HepG2 (cell line): Measurements from ENCODE around the gene SGF29. TPM values are rescaled to one million over a fixed set of nuclear protein-coding genes. Genes with fewer than 3 reads are reported as not detected.

Experiments used
- AKAP8 ChIP-seq: sonication (generic); formaldehyde crosslinking; IDR thresholded peaks from 2 replicates; pipeline ENCODE4 v1.5.1; 2020; ENCODE audit warnings: mild to moderate bottlenecking, missing genetic modification reagents
- CHCHD3 ChIP-seq: sonication (generic); formaldehyde crosslinking; IDR thresholded peaks from 2 replicates; pipeline ENCODE4 v1.8.0; 2022; ENCODE audit warnings: mild to moderate bottlenecking, missing genetic modification reagents, moderate library complexity
- EP300 ChIP-seq, 3 experiments: sonication (generic) in 1 of 3; formaldehyde crosslinking in 1 of 3; IDR thresholded peaks; 2 replicates each; pipeline versions ENCODE4 v1.5.1 to v1.6.1; 2011 to 2020; ENCODE audit warnings: low read depth in 2 of 3, low read length in 2 of 3, borderline replicate concordance in 1 of 3, improper control_type of control experiment in 1 of 3, mild to moderate bottlenecking in 1 of 3, missing genetic modification reagents in 1 of 3, moderate library complexity in 1 of 3
- GATAD1 ChIP-seq: IDR thresholded peaks from 2 replicates; pipeline ENCODE4 v1.6.1; 2016; ENCODE audit warnings: missing genetic modification reagents, missing compliant biosample characterization
- HCFC1 ChIP-seq: fragments of 150-350 bp; IDR thresholded peaks from 2 replicates; pipeline ENCODE4 v1.6.1; 2014; ENCODE audit warnings: low read depth, low read length
- HNRNPUL1 ChIP-seq: fragments of 200-400 bp; formaldehyde crosslinking; IDR thresholded peaks from 2 replicates; pipeline ENCODE4 v1.6.1; 2017; ENCODE audit warnings: low read depth, mild to moderate bottlenecking, low read length, moderate library complexity
- KDM4B ChIP-seq: sonication (generic); formaldehyde crosslinking; IDR thresholded peaks from 2 replicates; pipeline ENCODE4 v1.4.0; 2020; ENCODE audit warnings: missing genetic modification reagents
- KDM6A ChIP-seq: IDR thresholded peaks from 2 replicates; pipeline ENCODE4 v1.6.1; 2016; ENCODE audit warnings: low read depth
- KLF11 ChIP-seq: IDR thresholded peaks from 2 replicates; pipeline ENCODE4 v1.6.1; 2016; ENCODE audit warnings: missing compliant biosample characterization
- MAX ChIP-seq: IDR thresholded peaks from 2 replicates; pipeline ENCODE4 v1.6.1; 2012; ENCODE audit warnings: inconsistent platforms
- MAZ ChIP-seq, 2 experiments: sonication (generic) in 1 of 2; formaldehyde crosslinking in 1 of 2; IDR thresholded peaks; 2 replicates each; pipeline versions ENCODE4 v1.5.0 to v1.6.1; 2012 to 2020; ENCODE audit warnings: low read depth in 2 of 2, mild to moderate bottlenecking in 2 of 2, borderline replicate concordance in 1 of 2, improper control_type of control experiment in 1 of 2, low read length in 1 of 2, missing genetic modification reagents in 1 of 2, moderate library complexity in 1 of 2
- MYC ChIP-seq: sonication (generic); formaldehyde crosslinking; IDR thresholded peaks from 2 replicates; pipeline ENCODE4 v1.9.0; 2021; ENCODE audit warnings: missing genetic modification reagents, borderline replicate concordance
- PATZ1 ChIP-seq: sonication (generic); formaldehyde crosslinking; IDR thresholded peaks from 2 replicates; pipeline ENCODE4 v1.4.0; 2020; ENCODE audit warnings: missing genetic modification reagents
- RARG ChIP-seq: sonication (generic); formaldehyde crosslinking; IDR thresholded peaks from 2 replicates; pipeline ENCODE4 v1.4.0; 2020; ENCODE audit warnings: low read depth, mild to moderate bottlenecking, missing genetic modification reagents
- SIX1 ChIP-seq: sonication (generic); formaldehyde crosslinking; IDR thresholded peaks from 2 replicates; pipeline ENCODE4 v1.4.0; 2020; ENCODE audit warnings: missing genetic modification reagents, borderline replicate concordance
- SNAPC2 ChIP-seq: sonication (generic); formaldehyde crosslinking; IDR thresholded peaks from 2 replicates; pipeline ENCODE4 v1.8.1; 2022; ENCODE audit warnings: mild to moderate bottlenecking, missing genetic modification reagents
- TARDBP ChIP-seq: sonication (generic); formaldehyde crosslinking; IDR thresholded peaks from 2 replicates; pipeline ENCODE4 v1.8.0; 2022; ENCODE audit warnings: mild to moderate bottlenecking, missing genetic modification reagents
- TFDP2 ChIP-seq: sonication (generic); formaldehyde crosslinking; IDR thresholded peaks from 2 replicates; pipeline ENCODE4 v1.4.0; 2020; ENCODE audit warnings: missing genetic modification reagents
- ZBTB33 ChIP-seq: sonication (generic); formaldehyde crosslinking; IDR thresholded peaks from 2 replicates; pipeline ENCODE4 v1.4.0; 2020; ENCODE audit warnings: missing genetic modification reagents
- ZNF143 ChIP-seq: sonication (generic); formaldehyde crosslinking; IDR thresholded peaks from 2 replicates; pipeline ENCODE4 v1.4.0; 2020; ENCODE audit warnings: missing genetic modification reagents
- ZNF552 ChIP-seq: sonication (generic); formaldehyde crosslinking; IDR thresholded peaks from 2 replicates; pipeline ENCODE4 v1.9.0; 2022; ENCODE audit warnings: missing genetic modification reagents, mild to moderate bottlenecking, borderline replicate concordance
- ZNF562 ChIP-seq: sonication (generic); formaldehyde crosslinking; IDR thresholded peaks from 2 replicates; pipeline ENCODE4 v1.8.0; 2022; ENCODE audit warnings: missing genetic modification reagents, borderline replicate concordance
- ZNF598 ChIP-seq: sonication (generic); formaldehyde crosslinking; IDR thresholded peaks from 2 replicates; pipeline ENCODE4 v1.5.1; 2020; ENCODE audit warnings: mild to moderate bottlenecking, missing genetic modification reagents, borderline replicate concordance
- ZNF607 ChIP-seq: sonication (generic); formaldehyde crosslinking; IDR thresholded peaks from 2 replicates; pipeline ENCODE4 v1.5.1; 2020; ENCODE audit warnings: missing genetic modification reagents, mild to moderate bottlenecking, borderline replicate concordance
- polyA plus RNA-seq, 8 experiments: library from polyadenylated mRNA; depleted of rRNA in 3 of 8; stranded (reverse) in 7 of 8; unstranded in 1 of 8; fragments of >200 nt; fragmentation: Illumina TruSeq in 4 of 8; extraction: Trizol in 4 of 8; gene quantifications; 2 replicates each; pipeline versions ENCODE4 v1.2.1 to v1.2.3, GENCODE V29; 2011 to 2016; ENCODE audit warnings: low read depth in 4 of 8, missing spikeins in 1 of 8, mixed read lengths in 1 of 8; ENCODE audit not compliant: insufficient read depth in 1 of 8
- total RNA-seq, 5 experiments: library from RNA; depleted of rRNA; stranded (reverse); fragments of >200 nt; fragmentation: Illumina TruSeq; extraction: Trizol; gene quantifications; 2 replicates each; pipeline ENCODE4 v1.2.3, GENCODE V29; 2016; ENCODE audit warnings: low read depth in 1 of 5

The SGF29 gene
- total and polyA plus RNA-seq, 2 of the 13 experiments (the other 11 are each of a cell fraction or from before 2014, with no cell fraction given), result 5.0 to 29.4 TPM

- TF ChIP-seq SIX1 (no peak), HNRNPUL1 (no peak), RARG (CRISPR knock-in tag) (no peak), ZNF143 (CRISPR knock-in tag) (peak; percentile 42; the same call in 1 of the 2 replicates), MYC (peak; percentile 68; the same call in 1 of the 2 replicates), CHCHD3 (no peak), PATZ1 (CRISPR knock-in tag) (peak; percentile 20; the same call in 1 of the 2 replicates), TARDBP (CRISPR knock-in tag) (no peak), ZNF598 (no peak), EP300 (IDR thresholded peaks at IDR 0.05; ENCODE audit: low read depth in 2 of 2, low read length in 2 of 2) (no peak), EP300 (CRISPR knock-in tag; IDR thresholded peaks at IDR 0.05; ENCODE audit: borderline replicate concordance) (no peak), AKAP8 (CRISPR knock-in tag) (no peak), ZNF562 (CRISPR knock-in tag) (no peak), ZNF607 (CRISPR knock-in tag) (peak; percentile 46; the same call in 1 of the 2 replicates), KDM4B (CRISPR knock-in tag) (no peak), ZBTB33 (CRISPR knock-in tag) (no peak), GATAD1 (CRISPR knock-in tag) (no peak), KDM6A (CRISPR knock-in tag) (no peak), SNAPC2 (CRISPR knock-in tag) (peak; percentile 29; the same call in 1 of the 2 replicates), MAX (peak; percentile 45; the same call in 1 of the 2 replicates), MAZ (IDR thresholded peaks at IDR 0.05; ENCODE audit: borderline replicate concordance, low read depth, low read length) (no peak), MAZ (CRISPR knock-in tag; IDR thresholded peaks at IDR 0.05; ENCODE audit: low read depth) (no peak), HCFC1 (no peak), KLF11 (no peak), ZNF552 (CRISPR knock-in tag) (no peak), TFDP2 (CRISPR knock-in tag) (no peak)
Observed at GRCh38 chr16:28511801-28512789, 41.6 kb upstream of the SGF29 start (continued).
